ENCODE results near the gene PPP1R12C.

- TF ChIP-seq, protein P1, sequence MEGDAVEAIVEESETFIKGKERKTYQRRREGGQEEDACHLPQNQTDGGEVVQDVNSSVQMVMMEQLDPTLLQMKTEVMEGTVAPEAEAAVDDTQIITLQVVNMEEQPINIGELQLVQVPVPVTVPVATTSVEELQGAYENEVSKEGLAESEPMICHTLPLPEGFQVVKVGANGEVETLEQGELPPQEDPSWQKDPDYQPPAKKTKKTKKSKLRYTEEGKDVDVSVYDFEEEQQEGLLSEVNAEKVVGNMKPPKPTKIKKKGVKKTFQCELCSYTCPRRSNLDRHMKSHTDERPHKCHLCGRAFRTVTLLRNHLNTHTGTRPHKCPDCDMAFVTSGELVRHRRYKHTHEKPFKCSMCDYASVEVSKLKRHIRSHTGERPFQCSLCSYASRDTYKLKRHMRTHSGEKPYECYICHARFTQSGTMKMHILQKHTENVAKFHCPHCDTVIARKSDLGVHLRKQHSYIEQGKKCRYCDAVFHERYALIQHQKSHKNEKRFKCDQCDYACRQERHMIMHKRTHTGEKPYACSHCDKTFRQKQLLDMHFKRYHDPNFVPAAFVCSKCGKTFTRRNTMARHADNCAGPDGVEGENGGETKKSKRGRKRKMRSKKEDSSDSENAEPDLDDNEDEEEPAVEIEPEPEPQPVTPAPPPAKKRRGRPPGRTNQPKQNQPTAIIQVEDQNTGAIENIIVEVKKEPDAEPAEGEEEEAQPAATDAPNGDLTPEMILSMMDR (IDR thresholded peaks at IDR 0.05), result no peak
- TF ChIP-seq POLR2A (IDR thresholded peaks at IDR 0.05) (no peak), EP300 (IDR thresholded peaks at IDR 0.05) (no peak)
Observed at GRCh38 chr19:55050749-55051532, 66.5 kb downstream of the PPP1R12C start.

Data from tibial nerve (tissue), 4 donors.